CD4-positive, alpha-beta T cell treated with Interferon alpha-2 for 1 hour (primary cell): ENCODE data around the gene FOXO4.

Source experiments
- DNase-seq, 2 donors: peaks; one replicate each; pipeline ENCODE4 v3.0.0-alpha.2; 2020 to 2022

FOXO4 gene

GRCh38 chrX:71099736-71100135 is 4.1 kb downstream of the FOXO4 start:
- DNase-seq, result no peak

- DNase-seq, result no peak
Observed at GRCh38 chrX:71100581-71101505, 5.2 kb downstream of the FOXO4 start.

GRCh38 chrX:71102292-71102691 is 6.6 kb downstream of the FOXO4 start:
- no peak for DNase-seq

- peak; percentile 55 to 73 for DNase-seq
Observed at GRCh38 chrX:71103110-71103983, 7.7 kb downstream of the FOXO4 start.

GRCh38 chrX:71105628-71106027 is 10.0 kb downstream of the FOXO4 start:
- DNase-seq, result peak in 1 of 2 donors; percentile 45

- DNase-seq, result peak; percentile 17 to 55
Observed at GRCh38 chrX:71106427-71106826, 10.8 kb downstream of the FOXO4 start, which contains the start of gene CXorf65. CXorf65 (minus strand) TSS chrX:71106740; CDS start chrX:71106556, 184 bp downstream.

- DNase-seq, result no peak
Observed at GRCh38 chrX:71107245-71107644, 11.6 kb downstream of the FOXO4 start.

GRCh38 chrX:71107762-71108360 is 12.2 kb downstream of the FOXO4 start:
- DNase-seq, result peak; percentile 23 to 56

- DNase-seq, result peak in 1 of 2 donors; percentile 46
Observed at GRCh38 chrX:71109051-71109450, 13.4 kb downstream of the FOXO4 start.

GRCh38 chrX:71111141-71111843 is 15.6 kb downstream of the FOXO4 start, which contains the start of gene IL2RG:
IL2RG (minus strand) TSS chrX:71111577; CDS start chrX:71111539, 38 bp downstream.
- DNase-seq, result peak; percentile 90 to 93

- peak; percentile 21 to 65 for DNase-seq
Observed at GRCh38 chrX:71111921-71112431, 16.3 kb downstream of the FOXO4 start.

- no peak for DNase-seq
Observed at GRCh38 chrX:71117358-71117757, 21.7 kb downstream of the FOXO4 start.

- DNase-seq, result peak; percentile 81 to 85
Observed at GRCh38 chrX:71118032-71118984, 22.7 kb downstream of the FOXO4 start, which contains the start of gene MED12. MED12 (plus strand) TSS chrX:71118596; CDS start chrX:71118755, 159 bp downstream.

- no peak for DNase-seq
Observed at GRCh38 chrX:71118985-71119535, 23.4 kb downstream of the FOXO4 start.

- DNase-seq, result no peak
Observed at GRCh38 chrX:71128166-71128833, 32.6 kb downstream of the FOXO4 start.

- DNase-seq, result peak; percentile 76 to 83
Observed at GRCh38 chrX:71128915-71129765, 33.5 kb downstream of the FOXO4 start.

- DNase-seq, result no peak
Observed at GRCh38 chrX:71131510-71131909, 35.9 kb downstream of the FOXO4 start.

GRCh38 chrX:71140440-71140839 is 44.8 kb downstream of the FOXO4 start:
- DNase-seq, result no peak

- no peak for DNase-seq
Observed at GRCh38 chrX:71143508-71143907, 47.9 kb downstream of the FOXO4 start.
